RWPE1 (cell line): ENCODE results near the gene OSBPL9.

Experiments
- CTCF ChIA-PET: fragments of 350-600 bp; sonication (Branson Sonifier 250); formaldehyde crosslinking; extraction: SDS; loops from one replicate; lab custom pipeline; 2021; lab: Yijun Ruan, JAX
- POLR2A ChIA-PET: fragments of 400-600 bp; formaldehyde crosslinking; extraction: SDS; loops from one replicate; lab custom pipeline; 2020; ENCODE audit warnings: antibody characterized with exemption; ENCODE audit not compliant: low non-redundant PET; lab: Yijun Ruan, JAX
- DNase-seq: peaks from one replicate; pipeline ENCODE4 v3.0.0; 2012; ENCODE audit warnings: low spot score
- H3K27ac ChIP-seq: fragments of 450-650 bp; 2 replicates; pipeline ENCODE4 v1.5.1; 2017
- TF ChIP-seq, protein P1 (sequence below): fragments of 450-650 bp; conservative IDR thresholded peaks from 2 replicates; pipeline ENCODE4 v1.5.1; 2017; ENCODE audit warnings: low read depth, mild to moderate bottlenecking

OSBPL9 gene

GRCh38 chr1:51623025-51623424 is 6.1 kb downstream of the OSBPL9 start:
- no peak for DNase-seq
- CTCF ChIA-PET: interaction anchor here (0.7 kb wide), 1 partner anchor 118 kb away, joined by 9 read pairs; no protein-coding TSS in a partner anchor
- TF ChIP-seq, protein P1, sequence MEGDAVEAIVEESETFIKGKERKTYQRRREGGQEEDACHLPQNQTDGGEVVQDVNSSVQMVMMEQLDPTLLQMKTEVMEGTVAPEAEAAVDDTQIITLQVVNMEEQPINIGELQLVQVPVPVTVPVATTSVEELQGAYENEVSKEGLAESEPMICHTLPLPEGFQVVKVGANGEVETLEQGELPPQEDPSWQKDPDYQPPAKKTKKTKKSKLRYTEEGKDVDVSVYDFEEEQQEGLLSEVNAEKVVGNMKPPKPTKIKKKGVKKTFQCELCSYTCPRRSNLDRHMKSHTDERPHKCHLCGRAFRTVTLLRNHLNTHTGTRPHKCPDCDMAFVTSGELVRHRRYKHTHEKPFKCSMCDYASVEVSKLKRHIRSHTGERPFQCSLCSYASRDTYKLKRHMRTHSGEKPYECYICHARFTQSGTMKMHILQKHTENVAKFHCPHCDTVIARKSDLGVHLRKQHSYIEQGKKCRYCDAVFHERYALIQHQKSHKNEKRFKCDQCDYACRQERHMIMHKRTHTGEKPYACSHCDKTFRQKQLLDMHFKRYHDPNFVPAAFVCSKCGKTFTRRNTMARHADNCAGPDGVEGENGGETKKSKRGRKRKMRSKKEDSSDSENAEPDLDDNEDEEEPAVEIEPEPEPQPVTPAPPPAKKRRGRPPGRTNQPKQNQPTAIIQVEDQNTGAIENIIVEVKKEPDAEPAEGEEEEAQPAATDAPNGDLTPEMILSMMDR: no peak
- no peak overlapping the region for H3K27ac ChIP-seq
- POLR2A ChIA-PET: no interaction called here

- TF ChIP-seq, protein P1: no peak
- H3K27ac ChIP-seq: no peak overlapping the region
- no peak for DNase-seq
- CTCF ChIA-PET: interaction anchor here (0.7 kb wide), 1 partner anchor 119 kb away, joined by 9 read pairs; no protein-coding TSS in a partner anchor
- POLR2A ChIA-PET: no interaction called here
These were observed 6.6 kb downstream of the OSBPL9 start for GRCh38 chr1:51623450-51623849.

GRCh38 chr1:51624855-51625254 is 8.0 kb downstream of the OSBPL9 start:
- ChIA-PET POLR2A (no interaction called here), CTCF (no interaction called here)
- TF ChIP-seq, protein P1: no peak
- no peak for DNase-seq
- H3K27ac ChIP-seq: no peak overlapping the region

DNA sequence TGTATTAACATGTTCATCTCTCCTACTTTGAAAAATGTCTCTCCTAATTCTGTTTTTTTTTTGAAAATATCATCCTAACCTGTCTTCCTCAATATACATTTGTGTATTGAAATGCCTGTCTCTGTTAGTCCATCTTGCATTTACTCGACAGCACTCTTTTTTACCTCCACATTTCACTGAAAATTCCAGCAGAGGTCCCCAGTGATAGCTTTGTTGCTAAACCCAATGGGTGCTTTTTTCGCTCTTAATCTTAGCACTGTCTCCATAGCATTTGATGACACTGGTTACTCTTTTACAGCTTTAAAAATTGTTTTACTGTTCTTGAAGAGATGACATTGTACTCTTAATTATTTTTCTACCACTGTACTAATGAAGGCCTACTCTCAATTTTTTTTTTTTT is 10.8 kb downstream of the OSBPL9 start:
- peak; percentile 50 for DNase-seq
- TF ChIP-seq, protein P1: no peak; the same call in 1 of the 2 replicates
- ChIA-PET CTCF (interaction anchor here (0.6 to 1.5 kb wide), 4 partner anchors 53 to 141 kb away, joined by 3 to 9 read pairs (median 4); no protein-coding TSS in a partner anchor), POLR2A (no interaction called here)
- H3K27ac ChIP-seq: no peak overlapping the region

- H3K27ac ChIP-seq: no peak overlapping the region
- POLR2A ChIA-PET: no interaction called here
- TF ChIP-seq, protein P1: no peak
- CTCF ChIA-PET: interaction anchor here (0.8 to 1.5 kb wide), 2 partner anchors 132 to 140 kb away, joined by 3 to 9 read pairs; no protein-coding TSS in a partner anchor
- DNase-seq: no peak
These were observed 12.1 kb downstream of the OSBPL9 start for GRCh38 chr1:51628715-51629590.

- TF ChIP-seq, protein P1: no peak
- ChIA-PET POLR2A (no interaction called here), CTCF (no interaction called here)
- H3K27ac ChIP-seq: no peak overlapping the region
- no peak for DNase-seq
These were observed 13.0 kb downstream of the OSBPL9 start for GRCh38 chr1:51629918-51630317.
